ENCODE data around the gene KRTAP10-8. TPM values are rescaled to one million over a fixed set of nuclear protein-coding genes. Genes with fewer than 3 reads are reported as not detected.
"Not testable (repeated sequence)": the region's sequence is repeated elsewhere in the genome, so short reads cannot be mapped to it uniquely, and the experiment has no call there.

The KRTAP10-8 gene
- total RNA-seq, 4 donors from 2014 or later: not detected

- ATAC-seq (ENCODE audit: low FRiP score) (no peak), DNase-seq (ENCODE audit: low spot score) (no peak)
- TF ChIP-seq CTCF (IDR thresholded peaks at IDR 0.05): no peak
Observed at GRCh38 chr21:44589586-44590305, 22.1 kb upstream of the KRTAP10-8 start.

- DNase-seq (ENCODE audit: low spot score) (no peak), ATAC-seq (ENCODE audit: low FRiP score) (no peak)
- no peak for TF ChIP-seq CTCF (IDR thresholded peaks at IDR 0.05)
Observed at GRCh38 chr21:44590311-44590721, 21.6 kb upstream of the KRTAP10-8 start.

DNA sequence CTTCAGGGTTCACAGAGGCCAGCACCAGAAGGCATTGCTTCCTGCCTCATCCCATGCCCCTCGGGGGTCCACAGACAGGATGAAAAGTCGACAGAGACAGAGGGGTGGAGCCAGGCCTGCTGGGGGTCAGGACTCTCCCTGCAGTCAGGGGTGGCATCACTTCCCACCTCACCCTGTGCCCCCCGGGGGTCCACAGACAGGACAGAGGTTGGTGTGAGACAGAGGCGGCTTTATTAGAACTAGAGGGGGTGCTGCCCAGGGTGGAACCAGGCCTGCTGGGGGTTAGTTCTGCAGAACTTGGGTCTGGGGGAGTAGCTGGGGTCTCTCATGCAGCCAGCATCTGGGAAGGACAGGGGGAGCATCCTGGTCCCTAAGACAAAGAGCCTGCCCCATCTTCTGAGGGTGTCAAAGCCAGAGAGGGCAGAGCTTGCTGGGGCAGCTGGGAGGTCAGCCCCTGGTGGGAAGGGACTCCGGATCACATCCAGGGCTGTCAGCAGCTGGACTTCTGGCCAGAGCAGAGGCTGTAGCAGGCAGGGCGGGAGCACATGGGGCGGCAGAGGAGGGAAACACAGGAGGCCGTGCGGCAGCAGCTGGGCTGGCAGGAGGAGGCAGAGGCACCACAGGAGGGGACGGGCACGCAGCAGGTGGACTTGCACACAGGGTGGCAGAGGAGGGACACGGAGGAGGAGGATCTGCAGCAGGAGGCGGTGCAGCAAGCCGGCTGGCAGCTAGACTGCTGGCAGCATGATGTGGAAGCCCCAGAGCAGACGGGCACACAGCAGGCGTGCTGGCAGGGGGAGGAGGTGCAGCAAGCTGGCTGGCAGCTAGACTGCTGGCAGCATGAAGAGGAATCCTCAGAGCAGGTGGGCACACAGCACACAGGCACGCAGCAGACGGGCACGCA is 20.7 kb upstream of the KRTAP10-8 start:
- ATAC-seq (ENCODE audit: low FRiP score): not testable (repeated sequence)

GRCh38 chr21:44591801-44592130 is 20.1 kb upstream of the KRTAP10-8 start:
- ATAC-seq (ENCODE audit: low FRiP score): not testable (repeated sequence)

More for the DNA sequence above, 20.7 kb upstream of the KRTAP10-8 start:
- not testable (repeated sequence) for DNase-seq (ENCODE audit: low spot score)

DNA sequence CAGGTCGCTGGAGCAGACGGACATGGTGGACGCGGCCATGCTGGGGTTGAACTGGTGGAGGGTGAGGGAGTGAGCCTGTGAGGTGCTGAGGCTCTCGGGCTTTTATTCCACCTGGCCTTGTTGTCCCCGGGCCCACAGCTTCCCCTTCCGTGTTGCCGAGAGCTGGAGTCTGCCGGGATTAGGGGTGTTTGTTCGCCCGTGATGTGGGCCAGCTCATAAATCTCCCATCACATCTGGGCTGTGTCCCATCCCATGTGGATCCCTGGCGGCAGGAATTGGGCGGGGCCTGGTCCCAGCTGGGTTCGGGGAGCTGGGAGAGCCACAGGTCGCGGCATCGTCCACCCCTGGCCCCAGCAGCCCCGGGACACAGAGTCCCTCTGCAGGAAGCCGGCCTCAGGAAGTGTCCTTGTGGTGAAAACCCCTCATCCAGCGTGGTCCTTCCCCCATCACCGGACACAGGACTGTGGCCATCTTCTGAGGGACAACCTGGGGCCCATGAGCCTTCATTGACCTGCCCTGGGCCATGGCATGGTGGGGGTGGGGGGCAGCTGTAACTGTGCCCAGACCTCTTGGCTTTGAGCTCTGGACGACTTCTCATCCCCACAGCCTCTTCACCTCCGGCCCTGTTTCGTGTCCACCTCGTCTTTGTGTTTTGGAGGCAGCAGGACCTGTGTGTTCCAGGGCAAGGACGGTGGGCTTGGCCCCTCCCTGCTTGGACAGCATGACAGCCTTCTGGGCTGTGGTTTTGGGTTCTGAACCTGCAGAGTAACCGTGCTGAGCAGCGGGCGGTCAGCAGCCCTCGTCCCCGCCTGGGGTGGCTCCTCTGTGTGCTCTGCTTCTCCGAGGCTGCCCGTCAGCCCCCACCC is 19.2 kb upstream of the KRTAP10-8 start, which contains the start of gene KRTAP10-6:
Gene KRTAP10-6, minus strand, starts transcription at position 60 of the 866 bp plus-strand sequence. Its CDS starts 21 bp downstream, at position 39.
- ATAC-seq (ENCODE audit: low FRiP score): no peak
- no peak for TF ChIP-seq CTCF (IDR thresholded peaks at IDR 0.05)
- no peak for DNase-seq (ENCODE audit: low spot score)

More at GRCh38 chr21:44591801-44592130, 20.1 kb upstream of the KRTAP10-8 start:
- not testable (repeated sequence) for DNase-seq (ENCODE audit: low spot score)

DNA sequence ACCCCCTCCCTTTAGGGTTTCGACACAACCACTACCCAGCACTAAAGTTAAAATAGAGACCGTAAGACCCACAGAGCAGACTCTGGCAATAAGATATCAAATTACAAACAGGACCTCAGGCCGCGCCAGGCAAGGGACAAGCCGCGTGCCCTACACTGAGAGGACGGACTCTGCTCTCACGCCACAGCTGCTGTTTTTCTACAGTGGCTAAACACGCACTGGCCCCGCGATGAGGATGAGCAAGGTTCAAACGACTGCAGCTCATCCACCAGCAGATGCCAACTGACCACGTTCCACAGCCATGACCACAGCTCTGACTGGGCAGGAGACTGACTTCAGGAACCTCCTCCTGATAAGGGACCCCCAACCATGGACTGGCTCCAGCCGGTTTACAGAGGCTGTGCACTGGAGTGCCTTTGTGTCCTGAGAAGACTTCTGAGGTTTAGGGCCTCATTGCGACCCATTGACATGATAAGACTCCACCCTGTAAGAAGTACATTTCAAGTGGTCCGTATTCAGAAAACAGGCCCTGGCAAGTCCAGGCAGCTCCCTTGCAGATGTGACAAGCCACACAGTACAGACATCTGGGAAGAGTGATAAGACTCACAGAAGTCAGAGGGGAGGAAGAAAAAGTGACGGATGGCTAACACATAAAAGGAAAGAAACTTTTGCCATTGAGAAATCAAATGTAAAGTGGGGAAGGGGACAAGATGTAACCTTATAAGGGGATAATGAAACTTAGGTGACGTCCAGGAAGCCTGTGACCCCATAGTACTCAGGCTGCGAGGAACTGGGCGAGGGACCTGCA is 18.1 kb upstream of the KRTAP10-8 start:
- no peak for TF ChIP-seq CTCF (IDR thresholded peaks at IDR 0.05)
- no peak for ATAC-seq (ENCODE audit: low FRiP score)
- no peak for DNase-seq (ENCODE audit: low spot score)

DNA sequence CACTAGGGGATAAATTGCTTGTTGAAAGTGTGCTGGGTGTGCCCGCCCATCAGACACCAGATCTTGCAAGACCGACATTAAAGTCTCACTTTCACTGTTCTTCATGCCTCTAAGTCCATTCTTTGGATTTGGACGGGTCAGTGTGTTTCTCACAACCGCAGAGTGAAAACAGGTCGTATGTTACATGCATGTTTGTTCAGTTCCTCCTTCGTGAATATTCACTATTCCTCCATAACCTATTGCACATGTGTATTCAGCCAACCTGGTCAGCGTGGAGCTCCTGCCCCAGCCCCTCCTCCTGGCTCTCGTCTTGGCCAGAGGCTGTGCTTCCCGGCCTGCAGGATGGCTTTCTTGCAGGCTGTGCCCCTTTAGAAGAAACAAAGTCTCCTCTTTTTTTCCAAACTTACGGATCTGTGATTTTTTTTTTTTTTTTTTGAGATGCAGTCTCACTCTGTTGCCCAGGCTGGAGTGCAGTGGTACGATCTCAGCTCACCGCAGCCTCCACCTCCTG is 17.4 kb upstream of the KRTAP10-8 start:
- ATAC-seq (ENCODE audit: low FRiP score) (no peak), DNase-seq (ENCODE audit: low spot score) (no peak)
- no peak for TF ChIP-seq CTCF (IDR thresholded peaks at IDR 0.05)

Measured in omental fat pad (tissue), 4 donors.